ENCODE results near the gene SHC4.
A peak's percentile ranks its signal among the peaks of the same experiment; 100 is the strongest.
"Not testable (repeated sequence)": the region's sequence is repeated elsewhere in the genome, so short reads cannot be mapped to it uniquely, and the experiment has no call there.

SHC4 gene

GRCh38 chr15:48883699-48884098, 80.0 kb downstream of the SHC4 start:
- no peak for DNase-seq (ENCODE audit: low read depth in 2 of 2)

- DNase-seq (ENCODE audit: low read depth in 2 of 2): no peak
These were observed 83.6 kb downstream of the SHC4 start for GRCh38 chr15:48880070-48880634.

- peak; percentile 82 to 85 for DNase-seq (ENCODE audit: low read depth in 2 of 2)
These were observed 85.8 kb downstream of the SHC4 start, which contains the start of gene EID1 for GRCh38 chr15:48877630-48878595. TSS of gene EID1 (plus strand) at chr15:48878134. CDS start at chr15:48878177, 43 bp downstream.

GRCh38 chr15:48876057-48876456, 87.7 kb downstream of the SHC4 start:
- no peak for DNase-seq (ENCODE audit: low read depth in 2 of 2)

GRCh38 chr15:48875241-48875960, 88.3 kb downstream of the SHC4 start:
- DNase-seq (ENCODE audit: low read depth in 2 of 2): no peak

DNA sequence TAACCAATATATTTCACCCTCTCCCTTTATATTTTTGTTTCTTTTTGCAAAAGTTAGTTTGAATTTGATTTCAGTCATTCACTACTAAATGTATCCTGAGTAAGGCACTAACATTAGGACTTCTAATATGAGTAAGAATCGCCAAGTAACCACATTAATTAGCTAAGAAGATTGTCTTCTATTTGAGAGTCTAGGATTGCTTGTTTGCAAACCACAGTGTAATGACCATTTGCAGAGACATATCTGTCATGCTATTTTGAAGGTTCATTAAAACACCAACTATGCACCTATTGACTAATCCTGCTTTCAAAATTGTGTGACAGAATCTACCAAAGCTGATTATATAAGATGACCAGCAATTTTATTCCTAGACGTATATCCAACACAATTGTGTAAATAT, 91.1 kb downstream of the SHC4 start:
- DNase-seq (ENCODE audit: low read depth in 2 of 2): no peak

- no peak for DNase-seq (ENCODE audit: low read depth in 2 of 2)
These were observed 92.2 kb downstream of the SHC4 start for GRCh38 chr15:48871542-48871941.

- DNase-seq (ENCODE audit: low read depth in 2 of 2): no peak
These were observed 93.8 kb downstream of the SHC4 start for GRCh38 chr15:48869966-48870365.

GRCh38 chr15:48868536-48868935, 95.2 kb downstream of the SHC4 start:
- DNase-seq (ENCODE audit: low read depth in 2 of 2): no peak

DNA sequence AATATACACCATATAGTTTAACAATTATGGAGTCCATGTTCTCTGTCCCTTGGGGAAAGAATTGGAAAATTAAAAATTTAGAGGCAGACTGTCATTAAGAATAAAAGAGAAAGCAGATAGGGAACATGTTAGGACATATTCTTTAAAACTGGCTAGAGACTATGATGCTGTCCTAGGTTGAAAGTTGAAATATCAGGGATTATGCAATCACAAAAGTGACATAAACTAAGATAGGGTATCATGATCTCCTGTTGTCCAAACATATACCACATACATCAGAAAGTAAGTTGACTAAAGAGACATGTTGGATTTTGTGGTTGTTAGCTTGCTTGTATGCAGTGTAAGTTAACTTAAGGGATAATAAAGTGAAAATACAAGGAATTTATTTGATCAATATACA, 95.7 kb downstream of the SHC4 start:
- no peak for DNase-seq (ENCODE audit: low read depth in 2 of 2)

DNA sequence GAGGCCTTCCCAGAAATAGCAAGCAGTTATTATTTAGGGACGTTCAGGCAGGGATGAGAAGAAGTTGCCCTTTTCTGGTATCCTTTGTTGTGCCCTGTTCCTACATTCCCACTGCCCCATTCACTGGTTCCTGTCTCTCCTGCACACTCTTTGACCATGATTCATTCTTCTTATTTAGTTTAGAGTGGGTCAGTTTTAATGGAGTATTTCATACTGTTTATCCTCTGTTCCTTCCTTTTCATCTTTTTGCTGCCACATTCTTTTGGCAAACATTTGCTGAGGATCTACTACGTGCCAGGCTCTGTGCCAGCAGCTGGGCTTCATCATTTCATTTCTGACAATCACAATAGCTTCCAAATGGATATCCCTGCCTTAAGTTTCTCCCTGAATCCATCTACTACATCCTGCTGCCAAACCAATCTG, 97.6 kb downstream of the SHC4 start:
- no peak for DNase-seq (ENCODE audit: low read depth in 2 of 2)

DNA sequence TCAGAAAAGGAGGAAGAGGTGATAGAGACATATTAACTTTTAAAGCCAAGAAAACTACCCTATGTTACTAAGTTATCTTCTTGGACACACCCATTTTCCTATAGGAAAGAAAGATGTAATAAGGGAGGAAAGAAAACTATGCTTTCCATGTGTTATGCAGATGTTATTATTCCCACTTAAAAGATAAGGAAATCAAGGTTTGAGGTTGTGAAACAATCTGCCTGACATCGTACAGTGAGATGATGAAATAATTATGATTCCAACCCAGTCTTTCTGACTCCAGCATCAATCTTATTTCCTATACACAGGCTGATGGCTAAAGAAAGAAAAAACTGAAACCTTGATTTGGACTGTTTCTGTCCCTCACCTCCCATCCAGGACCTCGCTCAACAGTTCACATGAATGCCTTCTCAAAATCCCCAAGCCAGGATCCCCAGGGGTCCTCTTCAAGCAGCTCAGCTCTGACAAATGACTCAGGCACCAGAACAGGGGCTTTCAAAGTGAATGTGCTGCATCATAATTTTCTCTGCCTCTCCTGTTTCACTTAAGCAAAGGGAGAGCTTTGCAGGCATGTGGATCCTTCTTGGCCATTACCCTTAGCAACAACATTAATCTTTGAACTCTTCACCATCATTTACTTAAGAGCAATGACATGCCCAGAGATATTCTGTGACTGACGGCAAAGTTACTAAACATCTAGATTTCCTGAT, 98.2 kb downstream of the SHC4 start:
- no peak for DNase-seq (ENCODE audit: low read depth in 2 of 2)

DNA sequence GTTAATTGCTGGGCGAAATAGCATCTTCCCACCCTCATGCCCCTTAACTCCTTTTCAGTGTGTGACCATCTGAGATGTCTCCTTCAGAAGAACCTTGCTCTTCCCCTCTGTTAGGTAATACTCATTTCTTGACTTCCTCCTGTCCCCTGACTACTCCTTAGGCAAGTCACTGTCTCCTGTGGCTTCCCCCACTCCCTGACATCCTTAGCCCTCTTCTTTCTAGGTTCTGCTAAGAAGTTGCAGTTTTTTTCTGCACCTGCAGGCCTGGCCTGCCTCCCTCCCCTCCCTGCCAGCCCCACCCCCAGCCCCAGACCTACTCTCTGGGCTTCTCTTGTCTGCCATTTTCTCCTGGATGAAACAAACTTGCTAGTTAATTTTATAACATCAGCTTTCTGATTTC, 101.0 kb downstream of the SHC4 start:
- DNase-seq (ENCODE audit: low read depth in 2 of 2): no peak

- DNase-seq (ENCODE audit: low read depth in 2 of 2): peak in 1 of 2 donors; percentile 34
These were observed 101.8 kb downstream of the SHC4 start for GRCh38 chr15:48861813-48862431.

GRCh38 chr15:48859426-48859825, 104.3 kb downstream of the SHC4 start:
- no peak for DNase-seq (ENCODE audit: low read depth in 2 of 2)

GRCh38 chr15:48858401-48858800, 105.3 kb downstream of the SHC4 start:
- DNase-seq (ENCODE audit: low read depth in 2 of 2): no peak

DNA sequence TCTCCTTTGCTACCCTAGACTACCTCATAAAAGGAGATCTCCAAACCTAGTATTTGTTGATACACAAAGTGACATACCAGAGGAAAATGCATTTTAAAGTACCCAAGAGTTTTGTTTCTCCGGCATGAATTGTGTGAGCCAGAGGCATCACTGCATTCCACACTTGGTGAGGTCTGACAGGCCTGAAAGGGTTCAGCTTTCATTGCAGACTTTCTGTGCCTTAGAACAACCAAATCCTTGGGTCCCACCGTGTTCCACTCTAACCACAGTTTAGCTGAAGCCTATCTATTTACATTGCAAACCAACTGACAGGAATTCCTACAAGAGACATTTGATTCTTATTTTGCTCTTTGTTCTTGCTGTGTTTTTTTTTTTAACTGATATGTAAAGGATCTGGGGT, 106.8 kb downstream of the SHC4 start:
- DNase-seq (ENCODE audit: low read depth in 2 of 2): no peak

DNA sequence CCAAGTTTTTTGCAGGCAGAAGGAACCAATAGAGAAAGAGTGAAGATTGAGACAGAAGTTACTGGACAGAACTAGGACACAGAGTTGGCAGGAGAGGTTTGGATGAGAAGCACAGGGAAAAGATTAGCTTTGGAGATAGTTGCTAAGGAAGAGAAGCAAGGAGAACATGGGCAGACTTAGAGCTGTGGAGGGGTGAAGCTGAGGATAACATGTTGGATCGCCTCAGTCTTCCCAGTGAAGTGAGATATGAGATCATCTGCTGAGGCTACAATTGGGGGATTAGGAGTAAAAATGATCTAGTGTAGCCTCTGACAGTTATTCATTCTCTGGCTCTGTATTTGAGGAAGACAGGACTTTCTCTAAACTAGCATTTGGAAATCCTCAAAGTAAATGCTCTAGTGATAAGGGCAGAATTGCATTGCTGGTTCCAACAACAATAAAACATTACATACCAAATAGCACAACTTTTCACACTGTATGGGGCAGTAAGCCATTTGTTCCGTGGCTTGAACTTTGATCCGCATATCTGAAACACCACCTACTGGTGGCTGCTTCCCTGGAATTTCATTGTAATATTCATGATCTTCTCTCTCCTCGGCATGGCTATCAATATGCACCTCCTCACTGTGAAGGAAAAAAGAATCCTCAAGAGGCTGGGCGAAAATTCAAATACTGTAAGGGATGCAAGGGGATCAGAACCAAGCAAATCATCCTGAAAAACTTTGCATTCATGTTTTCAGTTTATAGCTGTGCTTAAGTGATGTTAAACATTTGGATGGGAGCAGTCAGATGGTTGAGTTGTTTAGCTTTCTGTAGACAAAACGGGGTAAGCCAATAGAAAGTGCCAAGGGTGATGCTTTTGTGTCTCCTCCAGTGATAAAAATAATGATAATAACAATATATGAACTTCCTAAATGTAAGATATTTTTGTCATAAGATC, 107.9 kb downstream of the SHC4 start:
- no peak for DNase-seq (ENCODE audit: low read depth in 2 of 2)

GRCh38 chr15:48854434-48854833, 109.3 kb downstream of the SHC4 start:
- not testable (repeated sequence) for DNase-seq (ENCODE audit: low read depth in 2 of 2)

- DNase-seq (ENCODE audit: low read depth in 2 of 2): no peak
These were observed 111.8 kb downstream of the SHC4 start for GRCh38 chr15:48851956-48852355.

Data from stimulated activated CD4-positive, alpha-beta T cell treated with anti-CD3 and anti-CD28 coated beads, Interleukin-1b, Interleukin-23, amount 100 ng/mL, for 4 hours (primary cell).